HepG2 (cell line): ENCODE measurements around the gene TIMM23. TPM values are rescaled to one million over a fixed set of nuclear protein-coding genes. Genes with fewer than 3 reads are reported as not detected.
"Not testable (repeated sequence)": the region's sequence is repeated elsewhere in the genome, so short reads cannot be mapped to it uniquely, and the experiment has no call there.

Experiments used
- ATAC-seq: fragments of 200-7000 bp; cut with Tn5 transposase; 3 replicates; pipeline ENCODE4 v1.9.1; 2020; ENCODE audit warnings: mild to moderate bottlenecking, moderate library complexity
- BruUV-seq: library from RNA; stranded (reverse); fragments of 400-500 nt; replicated peaks from 2 replicates; lab custom pipeline; 2021; lab: Mats Ljungman, UMichigan
- CTCF ChIA-PET: fragments of 300-600 bp; formaldehyde crosslinking; extraction: SDS; loops from one replicate; lab custom pipeline; 2021; ENCODE audit warnings: low total read pairs, inconsistent platforms, low intra/inter-chr PET ratio; lab: Yijun Ruan, JAX
- POLR2A ChIA-PET: fragments of 350-600 bp; sonication (Branson Sonifier 250); formaldehyde crosslinking; loops from one replicate; lab custom pipeline; 2020; ENCODE audit warnings: antibody characterized with exemption, inconsistent platforms; lab: Yijun Ruan, JAX
- DNase-seq: peaks from one replicate; pipeline ENCODE4 v3.0.0-alpha.2; 2015; ENCODE audit warnings: low spot score
- FAIRE-seq: peaks from 3 replicates; lab custom pipeline; 2011; peaks lifted over from hg19 to GRCh38; lab: Jason Lieb, UNC
- H2AFZ ChIP-seq: one replicate; pipeline ENCODE4 v1.6.1; 2011; ENCODE audit warnings: low read length, inconsistent platforms
- H3K27ac ChIP-seq: fragments of 300-600 bp; 3 replicates; pipeline ENCODE4 v1.8.0; 2011; ENCODE audit warnings: mixed run types, mild to moderate bottlenecking, mixed read lengths, low read length, inconsistent platforms; ENCODE audit not compliant: insufficient read depth; ENCODE audit errors: extremely low read length
- H3K27me3 ChIP-seq, 2 experiments: fragments of 200-600 bp in 1 of 2; 2 replicates in 1 of 2; 3 replicates in 1 of 2; pipeline versions ENCODE4 v1.6.0 to v1.8.0; 2011; ENCODE audit warnings: low read length in 2 of 2, mild to moderate bottlenecking in 2 of 2, moderate library complexity in 2 of 2, inconsistent platforms in 1 of 2; ENCODE audit not compliant: insufficient read depth in 2 of 2, control insufficient read depth in 1 of 2
- H3K36me3 ChIP-seq, 2 experiments: fragments of 200-600 bp in 1 of 2; replicated peaks in 1 of 2; 2 replicates in 1 of 2; 3 replicates in 1 of 2; pipeline versions ENCODE4 v1.5.1 to v1.8.0; 2011; ENCODE audit warnings: low read length in 2 of 2, inconsistent platforms in 1 of 2; ENCODE audit not compliant: insufficient read depth in 2 of 2, control insufficient read depth in 1 of 2
- H3K4me1 ChIP-seq: 2 replicates; pipeline ENCODE4 v1.5.1; 2012; ENCODE audit warnings: low read length, inconsistent platforms; ENCODE audit not compliant: insufficient read depth
- H3K4me2 ChIP-seq: 2 replicates; pipeline ENCODE4 v1.6.0; 2011; ENCODE audit warnings: low read depth, low read length, inconsistent platforms
- H3K4me3 ChIP-seq, 3 experiments: fragments of 200-600 bp in 1 of 3; sonication (generic), shearing (Covaris generic) in 1 of 3; replicated peaks in 1 of 3; 2 replicates each; pipeline ENCODE4 v1.5.1; 2011 to 2016; ENCODE audit warnings: low read length in 3 of 3, inconsistent platforms in 2 of 3, low read depth in 2 of 3, mild to moderate bottlenecking in 2 of 3, control low read depth in 1 of 3, mixed read lengths in 1 of 3; ENCODE audit not compliant: insufficient read depth in 1 of 3
- H3K79me2 ChIP-seq: one replicate; pipeline ENCODE4 v1.6.1; 2011; ENCODE audit warnings: low read length, inconsistent platforms; ENCODE audit not compliant: insufficient read depth
- H3K9ac ChIP-seq: 2 replicates; pipeline ENCODE4 v1.6.0; 2011; ENCODE audit warnings: mild to moderate bottlenecking, low read depth, low read length, inconsistent platforms; ENCODE audit not compliant: insufficient read depth
- H3K9me3 ChIP-seq: 2 replicates; pipeline ENCODE4 v1.5.1; 2012; ENCODE audit warnings: mild to moderate bottlenecking, low read length
- H4K20me1 ChIP-seq: 2 replicates; pipeline ENCODE4 v1.6.0; 2011; ENCODE audit warnings: inconsistent platforms, mild to moderate bottlenecking, low read length, moderate library complexity; ENCODE audit not compliant: insufficient read depth
- WGBS: methylation state at CpG from one replicate; pipeline ENCODE4 v1.1.6; 2017; ENCODE audit warnings: low lambda C conversion rate; 5-methylcytosine and 5-hydroxymethylcytosine counted together
- in situ Hi-C: cut with HindIII; loops from 2 replicates; pipeline ENCODE4 v1.10.0; 2017; ENCODE audit warnings: low pct_unique_long_range_greater_than_20kb; ENCODE audit not compliant: extremely low pct_ligation_motif_present
- intact Hi-C: fragments of 100-400 bp; cut with micrococcal nuclease; formaldehyde crosslinking; loops from one replicate; pipeline ENCODE4 v1.10.0; 2022; ENCODE audit not compliant: unreplicated experiment
- polyA plus RNA-seq, 8 experiments: library from polyadenylated mRNA; depleted of rRNA in 3 of 8; stranded (reverse) in 7 of 8; unstranded in 1 of 8; fragments of >200 nt; fragmentation: Illumina TruSeq in 4 of 8; extraction: Trizol in 4 of 8; gene quantifications; 2 replicates each; pipeline versions ENCODE4 v1.2.1 to v1.2.3, GENCODE V29; 2011 to 2016; ENCODE audit warnings: low read depth in 4 of 8, missing spikeins in 1 of 8, mixed read lengths in 1 of 8; ENCODE audit not compliant: insufficient read depth in 1 of 8
- total RNA-seq, 5 experiments: library from RNA; depleted of rRNA; stranded (reverse); fragments of >200 nt; fragmentation: Illumina TruSeq; extraction: Trizol; gene quantifications; 2 replicates each; pipeline ENCODE4 v1.2.3, GENCODE V29; 2016; ENCODE audit warnings: low read depth in 1 of 5

Gene TIMM23
- total and polyA plus RNA-seq, 2 of the 13 experiments (the other 11 are each of a cell fraction or from before 2014, with no cell fraction given) = 80.2 to 98.6 TPM

- H3K4me1 ChIP-seq, DNase-seq, H3K27ac ChIP-seq, H3K9me3 ChIP-seq, H3K27me3 ChIP-seq, H3K9ac ChIP-seq, H4K20me1 ChIP-seq, H2AFZ ChIP-seq, H3K36me3 ChIP-seq, in situ Hi-C loops, FAIRE-seq, intact Hi-C loops, H3K4me3 ChIP-seq, H3K4me2 ChIP-seq, POLR2A ChIA-PET, H3K79me2 ChIP-seq, ATAC-seq, BruUV-seq, CTCF ChIA-PET: not testable (repeated sequence)
- WGBS = 96% methylated on average over 4 of the region's 4 CpGs
These were observed 26.8 kb upstream of the TIMM23 start for GRCh38 chr10:45945476-45945875.

GRCh38 chr10:45947363-45947762 is 24.9 kb upstream of the TIMM23 start:
- intact Hi-C loops, H3K27ac ChIP-seq, DNase-seq, H3K4me3 ChIP-seq, BruUV-seq, H3K79me2 ChIP-seq, H3K9ac ChIP-seq, in situ Hi-C loops, H3K9me3 ChIP-seq, H3K36me3 ChIP-seq, H3K27me3 ChIP-seq, ATAC-seq, CTCF ChIA-PET, POLR2A ChIA-PET, H4K20me1 ChIP-seq, H3K4me2 ChIP-seq, H2AFZ ChIP-seq, FAIRE-seq, H3K4me1 ChIP-seq: not testable (repeated sequence)
- 100% methylated on average over 1 of the region's 1 CpG for WGBS

GRCh38 chr10:45948801-45949200 is 23.5 kb upstream of the TIMM23 start:
- H3K4me3 ChIP-seq, H3K79me2 ChIP-seq, H2AFZ ChIP-seq, in situ Hi-C loops, H3K36me3 ChIP-seq, H3K27ac ChIP-seq, H3K9me3 ChIP-seq, DNase-seq, H3K4me2 ChIP-seq, H4K20me1 ChIP-seq, FAIRE-seq, H3K9ac ChIP-seq, CTCF ChIA-PET, intact Hi-C loops, ATAC-seq, H3K4me1 ChIP-seq, H3K27me3 ChIP-seq, POLR2A ChIA-PET, BruUV-seq: not testable (repeated sequence)

GRCh38 chr10:45954367-45954766 is 17.9 kb upstream of the TIMM23 start:
- H3K9me3 ChIP-seq, H3K4me2 ChIP-seq, BruUV-seq, in situ Hi-C loops, ATAC-seq, CTCF ChIA-PET, intact Hi-C loops, H4K20me1 ChIP-seq, H3K4me1 ChIP-seq, DNase-seq, H3K27ac ChIP-seq, H3K79me2 ChIP-seq, H3K9ac ChIP-seq, POLR2A ChIA-PET, H3K36me3 ChIP-seq, H3K27me3 ChIP-seq, H3K4me3 ChIP-seq, FAIRE-seq, H2AFZ ChIP-seq: not testable (repeated sequence)
- 100% methylated on average over 2 of the region's 4 CpGs for WGBS
